ENCODE measurements around the gene MYRIP.
"Not testable (repeated sequence)": the region's sequence is repeated elsewhere in the genome, so short reads cannot be mapped to it uniquely, and the experiment has no call there.

Gene MYRIP

DNA sequence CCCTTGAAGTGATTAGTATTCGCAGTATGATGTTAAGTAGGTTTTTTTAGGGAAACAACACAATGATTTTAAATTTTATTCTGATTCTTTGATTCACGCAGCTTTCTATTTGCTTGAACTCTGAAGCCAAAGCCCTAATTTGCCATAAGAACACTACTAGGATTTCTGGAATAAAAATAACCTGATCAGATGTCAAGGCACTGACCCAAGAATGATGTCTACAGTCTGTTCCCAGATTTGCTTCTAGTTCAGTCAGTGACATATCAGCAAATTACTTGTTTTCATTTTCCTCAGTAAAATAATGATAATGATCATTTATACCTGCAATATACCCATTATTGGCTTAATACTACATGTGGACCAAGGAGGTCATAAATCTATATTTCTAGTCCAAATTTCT lies 320.6 kb downstream of the MYRIP start:
- H3K79me2 ChIP-seq, result no peaks in the 10 kb centered on the region
- H3K27me3 ChIP-seq (ENCODE audit: control insufficient read depth, insufficient read depth, low read length), result no peaks in the 10 kb centered on the region
- H3K4me1 ChIP-seq, result peaks cover 14% of the 10 kb centered on the region
- H3K4me2 ChIP-seq (ENCODE audit: low read length), result no peak overlapping the region
- no peak overlapping the region for H3K9ac ChIP-seq
- H3K9me3 ChIP-seq (ENCODE audit: control insufficient read depth, low read length), result no peaks in the 10 kb centered on the region
- no peak overlapping the region for H3K27ac ChIP-seq
- no peak overlapping the region for H3K4me3 ChIP-seq (ENCODE audit: low read depth, low read length)
- TF ChIP-seq, protein P1, sequence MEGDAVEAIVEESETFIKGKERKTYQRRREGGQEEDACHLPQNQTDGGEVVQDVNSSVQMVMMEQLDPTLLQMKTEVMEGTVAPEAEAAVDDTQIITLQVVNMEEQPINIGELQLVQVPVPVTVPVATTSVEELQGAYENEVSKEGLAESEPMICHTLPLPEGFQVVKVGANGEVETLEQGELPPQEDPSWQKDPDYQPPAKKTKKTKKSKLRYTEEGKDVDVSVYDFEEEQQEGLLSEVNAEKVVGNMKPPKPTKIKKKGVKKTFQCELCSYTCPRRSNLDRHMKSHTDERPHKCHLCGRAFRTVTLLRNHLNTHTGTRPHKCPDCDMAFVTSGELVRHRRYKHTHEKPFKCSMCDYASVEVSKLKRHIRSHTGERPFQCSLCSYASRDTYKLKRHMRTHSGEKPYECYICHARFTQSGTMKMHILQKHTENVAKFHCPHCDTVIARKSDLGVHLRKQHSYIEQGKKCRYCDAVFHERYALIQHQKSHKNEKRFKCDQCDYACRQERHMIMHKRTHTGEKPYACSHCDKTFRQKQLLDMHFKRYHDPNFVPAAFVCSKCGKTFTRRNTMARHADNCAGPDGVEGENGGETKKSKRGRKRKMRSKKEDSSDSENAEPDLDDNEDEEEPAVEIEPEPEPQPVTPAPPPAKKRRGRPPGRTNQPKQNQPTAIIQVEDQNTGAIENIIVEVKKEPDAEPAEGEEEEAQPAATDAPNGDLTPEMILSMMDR (IDR thresholded peaks at IDR 0.05), result no peak
- peak overlapping the region; percentile 35 for H2AFZ ChIP-seq
- H3K36me3 ChIP-seq (ENCODE audit: control insufficient read depth, insufficient read depth, low read length), result no peaks in the 10 kb centered on the region

GRCh38 chr3:40130721-40131120 lies 321.3 kb downstream of the MYRIP start:
- TF ChIP-seq, protein P1 (IDR thresholded peaks at IDR 0.05), result no peak
- Histone ChIP-seq H3K79me2 (no peaks in the 10 kb centered on the region), H2AFZ (no peak overlapping the region), H3K27me3 (ENCODE audit: control insufficient read depth, insufficient read depth, low read length) (no peaks in the 10 kb centered on the region), H3K4me1 (peaks cover 14% of the 10 kb centered on the region), H3K27ac (no peak overlapping the region), H3K4me3 (ENCODE audit: low read depth, low read length) (no peak overlapping the region), H3K4me2 (ENCODE audit: low read length) (no peak overlapping the region), H3K9ac (no peak overlapping the region), H3K9me3 (ENCODE audit: control insufficient read depth, low read length) (no peaks in the 10 kb centered on the region), H3K36me3 (ENCODE audit: control insufficient read depth, insufficient read depth, low read length) (no peaks in the 10 kb centered on the region)

GRCh38 chr3:40133886-40134575 lies 324.6 kb downstream of the MYRIP start:
- H3K79me2 ChIP-seq; H3K9me3 ChIP-seq (ENCODE audit: control insufficient read depth, low read length); H3K36me3 ChIP-seq (ENCODE audit: control insufficient read depth, insufficient read depth, low read length); H2AFZ ChIP-seq; H3K4me1 ChIP-seq; H3K4me2 ChIP-seq (ENCODE audit: low read length); H3K27me3 ChIP-seq (ENCODE audit: control insufficient read depth, insufficient read depth, low read length); H3K4me3 ChIP-seq (ENCODE audit: low read depth, low read length); H3K9ac ChIP-seq; H3K27ac ChIP-seq: not testable (repeated sequence)

- TF ChIP-seq, protein P1 (IDR thresholded peaks at IDR 0.05), result no peak
- no peak overlapping the region for H2AFZ ChIP-seq
- no peak overlapping the region for H3K9ac ChIP-seq
- no peaks in the 10 kb centered on the region for H3K4me1 ChIP-seq
- H3K4me3 ChIP-seq (ENCODE audit: low read depth, low read length), result no peak overlapping the region
- no peaks in the 10 kb centered on the region for H3K79me2 ChIP-seq
- H3K27me3 ChIP-seq (ENCODE audit: control insufficient read depth, insufficient read depth, low read length), result no peaks in the 10 kb centered on the region
- no peaks in the 10 kb centered on the region for H3K36me3 ChIP-seq (ENCODE audit: control insufficient read depth, insufficient read depth, low read length)
- H3K27ac ChIP-seq, result no peak overlapping the region
- H3K4me2 ChIP-seq (ENCODE audit: low read length), result no peak overlapping the region
- no peaks in the 10 kb centered on the region for H3K9me3 ChIP-seq (ENCODE audit: control insufficient read depth, low read length)
These were observed 328.3 kb downstream of the MYRIP start for GRCh38 chr3:40137591-40138295.

DNA sequence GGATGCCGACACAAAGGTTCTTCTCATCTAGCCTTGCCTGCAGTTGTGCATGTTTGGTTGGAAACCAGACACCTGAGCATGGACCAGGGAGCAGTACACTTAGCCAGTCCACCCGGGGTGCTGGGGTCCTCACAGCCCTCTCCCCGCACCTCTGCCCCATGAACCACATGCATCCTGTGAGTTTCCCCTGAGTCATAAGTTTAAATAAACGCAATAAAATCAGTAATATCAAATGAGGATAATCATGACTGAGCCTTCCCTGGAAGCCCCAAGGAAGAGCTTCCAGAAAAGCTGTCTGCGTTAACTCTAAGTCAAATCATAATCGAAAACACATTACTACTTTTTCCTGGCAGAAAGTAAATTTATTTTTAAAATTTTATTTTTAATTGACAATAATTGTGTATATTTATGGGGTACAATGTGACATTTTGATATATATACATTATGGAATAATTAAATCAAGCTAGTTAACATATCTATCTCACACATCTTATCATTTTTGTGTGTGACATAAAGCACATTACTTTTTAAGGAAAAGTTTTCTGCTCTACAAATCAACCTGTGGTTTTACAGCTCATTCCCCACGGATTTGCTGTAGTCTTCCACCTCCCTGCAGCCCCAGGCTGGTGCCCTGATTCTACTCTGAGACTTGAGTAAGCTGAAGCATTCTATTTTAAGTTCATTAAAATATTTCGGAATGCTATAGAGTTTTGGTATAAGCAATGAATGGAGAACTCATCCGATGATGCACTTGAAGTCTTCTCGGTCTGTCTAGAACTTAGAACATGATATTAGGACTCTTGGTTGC lies 334.1 kb downstream of the MYRIP start:
- Histone ChIP-seq H3K9ac (no peak overlapping the region), H3K79me2 (no peaks in the 10 kb centered on the region), H3K4me3 (ENCODE audit: low read depth, low read length) (no peak overlapping the region), H3K9me3 (ENCODE audit: control insufficient read depth, low read length) (no peaks in the 10 kb centered on the region), H3K27ac (no peak overlapping the region), H3K4me2 (ENCODE audit: low read length) (no peak overlapping the region), H3K27me3 (ENCODE audit: control insufficient read depth, insufficient read depth, low read length) (no peaks in the 10 kb centered on the region), H3K36me3 (ENCODE audit: control insufficient read depth, insufficient read depth, low read length) (no peaks in the 10 kb centered on the region), H2AFZ (no peak overlapping the region), H3K4me1 (no peaks in the 10 kb centered on the region)
- TF ChIP-seq, protein P1 (IDR thresholded peaks at IDR 0.05), result no peak
